NCI-H1105 (cell line): ENCODE data around the gene BEAN1.
"Not testable (repeated sequence)": the region's sequence is repeated elsewhere in the genome, so short reads cannot be mapped to it uniquely, and the experiment has no call there.

ENCODE experiments used
- DNase-seq: peaks from one replicate; lab custom pipeline; 2025; lab: John Stamatoyannopoulos, UW

Gene BEAN1

DNA sequence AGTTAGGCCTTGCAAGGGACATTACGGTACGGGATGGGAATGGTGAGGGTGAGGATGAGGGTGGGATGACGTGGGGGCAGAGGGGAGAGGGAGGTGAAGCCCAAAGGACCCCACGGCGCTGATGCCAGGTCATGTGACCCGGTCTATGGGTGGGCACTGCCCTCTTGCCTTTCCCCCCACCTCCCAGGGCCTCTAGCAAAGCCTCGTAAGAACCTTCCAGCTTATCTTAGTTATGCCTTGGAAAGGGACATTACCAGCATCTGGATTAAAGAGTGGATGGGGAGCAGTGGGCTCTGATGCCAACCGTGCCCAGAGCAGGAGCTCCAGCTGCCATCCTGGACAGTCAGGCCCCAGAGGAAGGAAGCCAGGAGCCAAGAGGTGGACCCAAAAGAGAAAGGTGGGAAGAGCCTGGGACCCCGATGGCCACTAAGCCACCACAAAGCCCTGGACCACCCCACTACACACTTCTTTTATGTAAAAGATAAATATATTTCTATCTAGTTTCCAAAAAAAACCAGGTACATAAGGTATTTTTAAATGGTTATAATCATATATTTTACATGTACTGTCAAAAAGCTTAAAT, 81.9 kb downstream of the BEAN1 start:
- no peak for DNase-seq

DNA sequence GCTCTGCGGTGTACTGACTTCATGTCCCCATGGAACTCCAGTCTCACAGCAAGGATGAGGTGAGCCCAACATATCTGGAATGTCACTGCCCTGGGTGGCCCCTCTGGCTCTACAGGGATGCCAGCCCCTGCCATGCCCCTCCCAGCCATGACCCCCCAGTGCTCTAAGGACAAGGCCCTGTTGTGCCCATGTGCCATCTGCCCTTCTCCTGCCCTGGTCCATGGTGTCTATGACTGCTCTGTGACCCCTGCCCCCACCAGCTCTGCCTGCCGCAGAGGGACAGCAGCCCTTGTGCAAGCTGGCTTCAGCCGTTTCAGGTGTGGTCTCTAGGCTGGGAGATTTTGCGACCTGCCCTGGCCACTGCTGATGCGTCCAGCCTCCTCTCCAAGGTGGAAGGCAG, 82.5 kb downstream of the BEAN1 start:
- DNase-seq, result no peak

- no peak for DNase-seq
These were observed 83.2 kb downstream of the BEAN1 start for GRCh38 chr16:66510298-66510697.

DNA sequence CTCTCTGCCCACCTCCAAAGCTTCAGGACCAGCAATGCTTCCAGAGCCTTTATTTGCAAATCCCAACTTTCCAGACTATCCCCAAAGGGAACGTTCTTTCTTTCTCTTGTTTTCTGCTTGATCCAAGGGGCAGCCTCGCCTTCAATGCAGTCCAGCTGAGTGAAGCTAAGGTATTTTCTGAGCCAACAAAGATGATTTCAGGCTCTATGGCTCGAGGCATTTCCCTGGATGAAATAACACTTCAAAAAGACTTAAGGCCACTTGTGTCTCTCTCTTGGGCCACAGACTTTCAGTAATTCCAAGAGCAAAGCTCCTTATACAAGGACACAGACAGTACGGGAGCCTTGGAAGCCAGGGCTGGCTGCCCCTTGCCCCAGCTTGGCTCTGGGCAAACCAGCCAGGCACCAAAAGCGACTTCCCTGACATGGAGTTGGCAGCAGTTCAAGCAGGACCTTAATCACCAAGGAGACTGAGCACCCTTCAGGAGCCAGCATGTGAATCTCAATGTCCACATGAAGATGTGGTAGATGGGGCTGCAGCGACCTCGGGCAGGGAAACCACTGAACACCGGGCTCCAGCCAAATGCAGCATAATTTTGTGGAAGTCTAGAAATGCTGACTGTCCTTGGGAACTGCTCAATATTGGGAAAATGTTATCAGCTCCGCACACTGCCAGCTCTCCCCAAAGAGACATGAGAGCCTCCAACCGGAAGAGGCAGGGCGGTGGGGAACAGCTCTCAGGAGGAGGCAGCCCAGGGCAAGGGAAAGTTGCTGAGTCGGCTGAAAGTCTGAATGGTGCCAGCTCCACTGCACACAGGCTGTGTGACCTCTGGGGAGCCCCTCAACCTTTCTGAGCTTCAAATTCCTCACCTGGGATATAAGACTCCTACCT, 83.9 kb downstream of the BEAN1 start:
- DNase-seq, result no peak

GRCh38 chr16:66511602-66512271, 84.6 kb downstream of the BEAN1 start:
- no peak for DNase-seq

DNA sequence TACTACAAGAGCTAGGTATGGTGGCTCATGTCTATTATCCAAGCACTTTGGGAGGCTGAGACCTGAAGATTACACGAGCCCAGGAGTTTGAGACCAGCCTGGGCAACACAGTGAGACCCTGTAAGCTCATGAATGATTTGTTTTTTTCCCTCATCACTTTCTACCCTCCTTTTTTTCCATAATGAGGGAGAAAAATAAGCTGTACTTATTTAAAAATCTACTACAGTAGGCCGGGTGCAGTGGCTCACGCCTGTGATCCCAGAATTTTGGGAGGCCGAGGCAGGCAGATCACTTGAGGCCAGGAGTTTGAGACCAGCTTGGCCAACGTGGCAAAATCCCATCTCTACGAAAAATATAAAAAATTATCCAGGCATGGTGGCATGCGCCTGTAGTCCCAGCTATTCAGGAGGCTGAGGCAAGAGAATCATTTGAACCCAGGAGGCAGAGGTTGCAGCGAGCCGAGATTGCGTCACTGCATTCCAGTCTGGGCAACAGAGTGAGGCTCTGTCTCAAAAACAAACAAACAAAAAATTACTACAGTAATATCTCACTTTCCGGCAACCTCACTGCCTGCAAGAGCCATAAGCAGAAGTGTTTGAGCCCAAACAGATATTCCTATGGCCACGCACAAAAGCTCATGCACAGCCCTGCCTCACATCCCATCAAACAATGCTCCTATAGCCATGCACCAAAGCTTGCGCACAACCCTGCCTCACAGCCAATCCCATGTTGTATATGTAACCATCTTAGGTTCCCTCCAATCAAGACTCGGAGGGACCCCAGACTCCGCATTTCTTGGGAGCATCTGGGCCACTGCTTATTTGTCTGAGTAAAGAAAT, 85.4 kb downstream of the BEAN1 start:
- no peak for DNase-seq

- no peak for DNase-seq
These were observed 86.1 kb downstream of the BEAN1 start for GRCh38 chr16:66513111-66513723.

DNA sequence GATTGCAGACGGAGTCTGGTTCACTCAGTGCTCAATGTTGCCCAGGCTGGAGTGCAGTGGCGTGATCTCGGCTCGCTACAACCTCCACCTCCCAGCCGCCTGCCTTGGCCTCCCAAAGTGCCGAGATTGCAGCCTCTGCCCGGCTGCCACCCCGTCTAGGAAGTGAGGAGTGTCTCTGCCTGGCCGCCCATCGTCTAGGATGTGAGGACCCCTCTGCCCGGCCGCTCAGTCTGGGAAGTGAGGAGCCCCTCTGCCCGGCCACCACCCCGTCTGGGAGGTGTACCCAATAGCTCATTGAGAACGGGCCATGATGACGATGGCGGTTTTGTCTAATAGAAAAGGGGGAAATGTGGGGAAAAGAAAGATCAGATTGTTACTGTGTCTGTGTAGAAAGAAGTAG, 87.3 kb downstream of the BEAN1 start:
- not testable (repeated sequence) for DNase-seq

- not testable (repeated sequence) for DNase-seq
These were observed 88.0 kb downstream of the BEAN1 start for GRCh38 chr16:66514980-66515595.

DNA sequence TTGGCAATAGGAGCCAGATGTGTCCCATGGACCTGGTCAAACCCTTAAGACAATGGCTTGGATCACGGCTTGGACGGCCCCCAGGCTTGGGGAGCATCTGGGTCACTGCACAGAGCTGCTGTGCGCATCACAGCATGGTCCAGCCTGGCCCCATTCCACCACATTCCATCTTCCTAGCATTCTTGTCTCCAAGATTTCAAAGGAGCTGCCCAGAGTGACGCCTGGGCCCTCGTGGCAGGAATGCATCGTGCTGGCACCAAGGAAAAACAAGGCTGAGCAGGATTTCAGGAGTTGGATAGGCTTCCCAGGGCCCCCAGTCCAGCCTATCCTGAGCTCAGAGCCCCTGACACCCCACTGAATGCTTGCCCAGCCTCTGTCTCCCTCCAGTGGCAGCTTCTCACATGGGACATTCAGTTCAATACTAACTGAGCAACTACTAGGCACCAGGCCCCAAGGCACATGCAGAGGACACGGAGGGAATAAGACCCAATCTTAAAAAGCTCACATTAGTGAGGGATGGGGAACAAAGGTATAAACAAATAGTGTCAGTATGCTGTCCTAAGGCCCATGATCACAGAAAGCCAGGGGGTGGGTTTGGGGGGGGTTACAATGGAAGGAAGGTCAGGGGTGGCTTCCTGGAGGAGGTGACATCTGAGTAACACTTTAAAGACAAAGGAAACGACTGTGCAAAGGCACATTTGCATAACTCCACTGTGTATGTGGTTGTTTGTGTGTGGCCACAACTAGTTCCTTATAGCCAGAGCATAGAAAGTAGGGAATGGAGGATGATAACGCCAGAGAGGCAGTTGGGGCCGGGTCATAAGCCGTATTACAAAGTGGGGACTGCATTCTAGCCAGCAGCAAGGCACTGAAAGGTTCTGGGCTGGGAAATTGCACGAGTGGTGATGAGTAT, 88.8 kb downstream of the BEAN1 start:
- no peak for DNase-seq

DNA sequence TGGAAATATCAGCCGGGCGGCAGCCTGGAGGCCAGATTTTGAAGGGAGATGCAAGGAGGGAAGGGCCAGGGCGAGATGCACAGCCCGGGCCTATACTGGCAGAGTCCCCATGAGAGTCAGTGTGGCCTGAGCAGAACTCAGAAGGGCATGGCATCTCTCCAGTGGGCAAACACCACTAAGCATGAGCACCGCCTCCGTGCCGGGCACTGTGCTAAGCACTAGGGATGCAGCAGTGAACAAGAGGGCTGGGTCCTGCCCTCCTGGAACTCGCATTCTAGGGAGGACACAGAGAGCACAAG, 89.4 kb downstream of the BEAN1 start:
- no peak for DNase-seq

- DNase-seq, result no peak
These were observed 89.9 kb downstream of the BEAN1 start for GRCh38 chr16:66516808-66517585.

DNA sequence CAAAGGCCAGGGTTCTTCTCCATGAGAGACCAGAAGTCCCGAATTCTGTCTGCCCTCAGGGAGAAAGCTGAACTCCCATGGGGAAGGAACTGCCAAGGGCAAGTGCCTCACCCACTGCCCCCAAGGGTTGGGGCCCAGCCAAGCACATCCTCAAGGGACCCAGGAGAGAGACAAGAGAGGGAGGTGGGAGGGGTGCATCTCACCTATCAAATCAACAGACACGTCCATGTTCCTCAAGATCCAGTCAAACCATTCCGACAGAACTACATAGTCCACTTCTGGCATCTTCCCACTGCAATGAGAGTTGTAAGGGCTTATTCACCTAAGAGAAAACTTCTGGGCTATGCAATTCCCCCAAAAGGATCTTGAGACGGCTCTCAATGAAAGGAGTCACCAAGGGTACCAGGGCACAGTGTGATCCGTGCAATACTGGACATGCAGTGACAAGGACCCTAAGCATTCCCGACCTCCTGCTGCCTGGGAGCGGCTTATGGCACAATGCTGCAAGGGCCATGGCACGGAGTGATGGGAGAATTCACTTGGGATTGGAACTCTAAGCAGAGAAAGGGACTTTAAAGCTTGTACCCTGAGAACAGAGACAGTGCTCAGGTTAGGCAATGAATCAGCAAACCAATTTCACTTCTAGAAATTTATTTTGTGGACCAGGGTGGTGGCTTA, 90.6 kb downstream of the BEAN1 start:
- no peak for DNase-seq

- no peak for DNase-seq
These were observed 92.6 kb downstream of the BEAN1 start for GRCh38 chr16:66519482-66520373.

- DNase-seq, result no peak
These were observed 93.5 kb downstream of the BEAN1 start for GRCh38 chr16:66520406-66521170.

- DNase-seq, result no peak
These were observed 94.2 kb downstream of the BEAN1 start for GRCh38 chr16:66521252-66521713.
